GM21737 (cell line): ENCODE data around the gene GRK3.

ENCODE experiments used
- ATAC-seq: cut with Tn5 transposase; IDR thresholded peaks from one replicate; pipeline ENCODE4 v1.9.1; 2021; ENCODE audit warnings: mild to moderate bottlenecking, moderate library complexity; ENCODE audit not compliant: unreplicated experiment

GRK3 gene

DNA sequence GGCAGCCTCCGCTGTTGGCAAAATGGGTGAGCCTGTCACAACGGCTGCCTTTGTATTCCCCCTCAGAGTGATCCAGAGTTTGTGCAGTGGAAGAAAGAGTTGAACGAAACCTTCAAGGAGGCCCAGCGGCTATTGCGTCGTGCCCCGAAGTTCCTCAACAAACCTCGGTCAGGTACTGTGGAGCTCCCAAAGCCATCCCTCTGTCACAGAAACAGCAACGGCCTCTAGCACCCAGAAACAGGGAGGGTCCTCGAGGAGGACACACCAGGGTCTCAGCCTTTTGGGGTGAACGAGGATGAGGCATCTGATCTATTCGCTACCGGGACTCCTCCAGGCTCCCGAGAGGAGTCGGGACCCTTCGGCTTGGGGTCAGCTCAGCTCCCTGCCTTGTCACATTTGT lies 157.7 kb downstream of the GRK3 start:
- ATAC-seq: no peak

DNA sequence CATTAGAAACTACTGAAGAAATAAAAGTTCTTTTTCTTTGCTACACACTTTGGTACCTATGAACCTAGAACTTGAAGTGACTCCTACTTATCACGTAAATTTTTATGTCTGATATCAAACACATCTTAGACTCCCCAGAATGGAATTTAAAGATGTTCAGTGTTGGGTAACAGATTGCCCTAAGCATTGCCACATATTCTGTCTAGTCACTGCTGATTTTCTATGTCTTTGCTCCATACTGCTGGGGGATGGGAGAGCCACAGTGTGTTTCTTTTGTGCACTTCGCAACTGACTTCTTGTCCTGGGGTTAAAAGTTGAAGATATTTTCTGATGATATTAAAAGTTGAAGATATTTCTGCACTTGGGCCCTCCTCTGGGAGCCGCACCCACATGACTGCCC lies 158.2 kb downstream of the GRK3 start:
- no peak for ATAC-seq

DNA sequence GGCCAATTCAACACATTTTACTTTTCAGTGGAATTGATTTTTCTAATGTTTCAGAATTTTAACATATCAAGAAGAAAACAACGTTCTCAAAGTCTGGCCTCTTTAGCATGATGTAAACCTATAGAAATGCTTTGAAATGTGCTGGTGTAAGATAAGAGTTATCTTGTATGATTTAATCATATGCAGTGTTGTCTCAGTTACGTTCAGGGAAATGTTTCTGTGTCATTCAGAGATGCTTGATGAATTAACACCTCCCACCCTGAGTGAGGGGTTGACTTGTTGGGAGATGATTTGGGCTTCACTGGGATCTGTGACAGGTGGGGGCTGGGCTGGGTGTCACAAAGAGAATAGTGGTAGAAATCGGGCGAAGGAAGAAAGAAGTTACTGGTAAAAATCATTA lies 161.8 kb downstream of the GRK3 start:
- ATAC-seq: no peak

DNA sequence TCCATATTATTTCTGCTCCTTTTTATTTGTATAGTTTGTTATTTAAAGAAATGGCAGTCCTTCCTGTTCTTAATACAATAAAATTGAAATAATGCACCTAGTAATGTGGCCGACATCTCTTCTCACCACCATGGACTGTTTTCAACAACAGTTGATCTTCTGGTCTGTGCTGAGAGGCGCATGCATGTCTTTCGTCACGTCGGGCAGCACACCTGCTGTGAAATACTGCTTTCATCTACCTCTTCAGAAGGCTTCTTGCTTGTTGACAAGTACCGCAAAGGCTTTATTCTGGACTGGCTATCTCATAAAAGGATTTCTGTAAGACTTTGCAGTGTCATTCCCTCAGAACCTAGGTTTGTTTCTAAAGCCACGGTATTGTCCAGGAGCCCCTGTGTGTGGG lies 163.6 kb downstream of the GRK3 start:
- ATAC-seq: no peak

DNA sequence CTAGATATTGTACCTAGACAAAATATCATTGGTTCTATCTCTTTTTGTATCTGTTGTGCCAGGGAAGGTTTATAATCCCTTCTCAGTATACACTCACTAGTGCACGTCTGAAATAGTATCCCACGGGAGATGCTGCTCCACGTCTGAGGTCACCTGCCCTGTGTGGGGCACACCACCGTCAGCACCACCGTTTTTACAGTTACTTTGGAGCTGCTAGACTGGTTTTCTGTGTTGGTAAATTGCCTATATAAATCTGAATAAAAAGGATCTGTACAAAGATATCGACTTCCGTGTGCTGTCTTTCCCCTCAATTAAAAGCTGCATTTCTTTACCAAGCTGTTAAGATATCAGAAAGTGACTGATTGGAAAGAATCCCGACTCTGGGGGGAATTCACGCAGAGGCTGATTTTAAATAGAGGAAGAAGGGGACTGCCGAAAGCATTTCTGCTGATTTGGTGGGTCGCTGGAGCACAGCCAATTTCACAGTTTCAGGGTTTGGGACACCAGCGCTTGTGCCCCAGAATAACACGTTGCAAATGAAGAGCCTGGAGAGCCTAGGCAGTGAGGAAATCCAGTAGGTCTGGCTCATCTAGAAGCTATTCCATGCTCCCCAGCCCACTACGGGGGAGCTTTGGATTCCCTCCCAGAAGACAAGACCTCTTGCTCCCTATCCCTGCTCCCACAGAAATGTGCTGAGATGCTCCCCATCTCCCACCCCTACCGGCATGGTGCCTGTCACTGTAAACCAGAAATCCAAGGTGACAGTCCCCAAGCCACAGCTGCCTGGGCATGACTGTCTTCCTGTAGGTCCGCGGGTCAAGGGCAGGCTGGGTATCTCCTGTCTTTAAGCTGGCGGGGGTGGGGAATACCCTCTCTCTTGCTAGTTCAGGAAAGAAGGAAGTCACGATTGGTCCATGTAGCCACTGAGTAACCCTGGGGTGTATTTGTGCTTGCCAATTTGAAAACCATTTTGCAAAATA lies 164.8 kb downstream of the GRK3 start:
- no peak for ATAC-seq

DNA sequence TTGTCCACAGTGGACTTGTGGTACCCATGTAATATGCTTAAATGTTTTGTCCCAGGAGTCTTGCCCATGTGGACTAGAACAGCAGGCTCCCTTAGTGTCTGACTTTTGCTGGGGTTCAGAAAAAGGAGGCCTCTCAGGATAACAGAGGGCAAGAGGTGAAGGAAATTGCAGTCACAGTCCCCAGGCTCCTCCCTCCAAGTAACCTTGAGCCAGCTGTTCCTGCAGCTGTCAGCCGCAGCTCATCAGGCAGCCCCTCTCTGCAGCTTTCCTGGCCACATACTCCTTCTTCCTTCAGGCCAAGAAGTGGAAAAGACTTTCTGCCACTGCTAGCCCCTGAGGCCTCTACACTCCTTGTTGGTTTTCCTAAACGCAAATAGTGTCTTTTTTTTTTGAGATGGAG lies 171.2 kb downstream of the GRK3 start:
- ATAC-seq: no peak

DNA sequence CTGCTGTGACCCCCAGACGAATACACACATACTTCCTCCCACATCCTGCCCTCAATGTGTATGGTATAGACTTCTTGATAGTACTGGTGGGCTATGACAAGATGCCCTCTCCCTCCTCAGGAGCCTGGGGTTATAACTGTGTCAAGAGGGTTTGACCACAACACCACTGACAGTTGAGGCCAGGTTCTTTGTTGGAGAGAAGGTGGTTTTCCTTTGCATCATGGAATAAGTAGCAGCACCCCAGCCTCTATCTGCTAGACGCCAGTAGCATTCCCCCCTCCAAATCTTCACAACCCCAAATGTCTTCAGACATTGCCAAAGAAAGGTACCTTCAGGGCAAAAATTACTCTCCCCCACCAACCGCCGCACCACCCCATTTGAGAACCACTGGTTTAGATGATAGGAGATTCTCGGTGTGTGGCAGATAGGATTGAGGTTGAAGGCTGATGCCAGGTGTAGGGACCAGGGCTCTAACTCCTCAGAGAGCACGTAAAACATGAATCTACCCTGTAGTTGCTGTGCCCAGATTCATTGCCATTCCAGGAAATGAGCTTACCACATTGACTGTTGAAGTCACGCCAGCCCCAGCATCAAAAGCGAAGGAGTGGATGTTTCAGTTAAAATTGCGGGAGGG lies 172.0 kb downstream of the GRK3 start:
- no peak for ATAC-seq

DNA sequence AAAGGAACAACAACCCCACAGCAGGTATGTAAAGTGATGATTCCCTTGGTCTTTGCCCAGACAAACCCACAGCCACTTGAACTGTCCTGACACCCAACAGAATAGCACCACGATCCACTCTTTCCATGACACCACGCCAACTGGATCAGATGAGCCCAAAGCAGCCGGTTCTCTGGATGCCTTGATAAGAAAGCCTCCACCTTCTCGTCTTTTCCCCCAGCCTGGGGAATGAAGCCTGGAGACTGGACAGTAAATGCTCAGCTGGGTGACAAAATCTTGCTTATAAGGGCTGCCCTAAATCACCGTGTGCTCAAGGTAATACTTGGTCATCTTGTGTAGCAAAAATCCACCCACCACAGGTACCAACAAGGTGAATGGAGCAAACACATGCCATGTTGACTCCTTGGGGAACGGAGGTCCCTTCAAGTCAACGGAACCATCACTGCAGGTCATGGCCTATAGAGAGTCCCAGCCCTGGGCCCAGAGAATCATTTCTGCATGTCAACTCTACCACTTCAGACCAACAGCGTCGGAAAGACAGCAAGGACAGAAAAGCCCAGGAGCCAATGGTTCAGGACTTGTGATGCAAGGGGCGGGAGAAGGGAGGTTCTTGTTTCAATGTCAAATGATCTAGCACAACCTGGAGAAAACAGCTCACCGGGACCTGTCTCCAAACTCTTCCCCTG lies 175.3 kb downstream of the GRK3 start:
- ATAC-seq: no peak

DNA sequence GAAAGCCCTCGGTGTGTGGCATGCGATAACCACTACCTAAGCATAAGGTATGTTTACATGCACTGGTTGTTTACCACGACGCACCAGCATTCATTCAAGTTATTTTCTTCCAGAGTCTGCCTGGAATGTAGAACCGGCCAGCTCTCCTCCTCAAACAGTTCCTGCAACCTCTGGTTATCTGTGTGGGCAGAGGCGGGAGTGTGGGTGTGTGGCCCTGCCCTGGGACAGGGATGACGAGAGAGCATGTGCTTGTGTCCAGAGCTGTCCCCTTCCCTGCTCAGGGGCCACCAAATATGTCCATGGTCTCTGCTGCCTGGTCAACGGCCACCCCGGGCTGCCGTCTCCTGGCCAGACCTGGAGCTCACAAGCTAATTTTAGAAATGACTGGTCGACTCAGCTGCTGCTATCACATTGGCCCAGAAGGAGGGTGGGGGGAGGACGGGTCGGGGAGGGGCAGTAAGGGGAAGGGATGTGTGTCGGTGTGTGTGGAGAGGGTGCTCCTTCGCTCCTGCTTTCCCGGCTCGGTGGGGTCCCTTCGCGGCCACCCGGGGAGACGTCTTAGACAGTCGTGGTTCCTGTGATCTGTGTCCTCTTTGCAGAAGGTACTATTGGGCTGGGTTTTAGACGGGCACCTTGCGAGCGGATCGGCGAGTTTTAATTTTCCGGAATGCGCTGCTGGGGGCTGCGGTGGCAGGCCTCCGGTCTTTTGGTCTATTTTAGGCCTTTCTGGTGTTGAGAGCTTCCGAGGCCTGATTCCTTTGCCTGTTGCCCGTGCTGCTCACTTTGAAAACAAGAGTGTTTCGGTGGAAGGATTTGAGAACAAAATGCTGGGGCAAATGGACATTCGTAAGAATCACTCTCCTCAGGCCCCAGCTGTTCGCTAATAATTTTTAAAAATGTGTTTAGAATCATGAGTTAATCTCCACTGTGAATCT lies 177.5 kb downstream of the GRK3 start, which contains the start of gene MYO18B:
TSS of gene MYO18B (plus strand) at position 497 of the 935 bp plus-strand sequence. CDS start 18,905 bp downstream, outside the sequence.
- ATAC-seq: no peak

DNA sequence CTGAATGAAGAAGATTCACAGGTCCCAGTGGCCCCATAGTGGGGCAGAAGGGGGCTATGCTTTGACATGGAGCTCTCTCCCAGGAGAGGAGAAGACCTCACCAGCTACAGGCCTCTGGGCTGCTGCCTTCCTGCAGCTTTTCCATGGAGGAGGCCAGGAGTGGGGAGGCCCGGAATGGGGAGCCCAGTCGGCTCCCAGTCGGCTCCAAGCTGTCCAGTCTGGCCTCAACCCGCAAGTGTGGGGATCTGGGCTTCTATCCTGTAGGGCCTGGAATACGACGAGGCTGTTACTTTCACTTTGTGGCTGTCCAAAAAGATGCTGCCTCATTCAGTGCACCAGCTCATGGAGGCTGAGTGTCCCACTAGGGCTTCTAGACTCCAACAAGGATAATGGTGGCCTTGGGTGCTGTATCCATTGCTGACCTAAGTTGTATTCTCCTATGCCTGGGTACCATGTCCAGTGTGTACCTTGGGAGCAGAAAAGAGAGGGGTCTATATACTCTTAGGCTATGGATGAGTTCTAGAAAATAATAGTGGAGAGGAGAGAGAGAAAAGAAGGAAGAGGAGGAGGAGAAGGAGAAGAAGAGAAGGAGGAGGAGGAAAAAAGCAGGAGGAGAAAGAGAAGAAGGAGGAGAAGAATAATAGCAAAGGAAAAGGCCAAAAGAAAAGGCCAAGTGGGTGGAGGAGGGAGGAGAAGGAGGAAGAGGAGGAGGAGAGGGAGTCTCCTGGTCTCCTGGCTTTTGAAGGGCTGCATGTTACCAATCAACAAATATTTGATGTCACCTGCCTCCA lies 178.6 kb downstream of the GRK3 start:
- no peak for ATAC-seq

DNA sequence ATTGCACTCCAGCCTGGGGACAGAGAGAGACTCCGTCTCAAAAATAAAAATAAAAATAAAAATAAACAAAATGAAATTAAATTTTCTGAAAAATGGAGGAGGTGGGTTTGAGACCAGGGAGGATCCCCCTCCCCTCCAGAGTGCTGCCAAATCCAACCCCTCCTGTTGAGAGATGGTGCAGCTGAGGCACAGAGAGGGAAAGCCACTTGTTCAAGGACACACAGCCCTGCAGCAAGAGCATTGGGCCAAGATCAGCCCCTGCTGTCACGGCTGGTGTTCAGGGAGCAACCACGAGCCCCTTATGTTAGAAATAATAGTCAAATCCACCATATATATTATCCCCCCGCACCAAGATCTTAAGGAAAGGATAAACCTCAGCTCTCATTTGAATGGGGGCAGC lies 180.2 kb downstream of the GRK3 start:
- no peak for ATAC-seq

DNA sequence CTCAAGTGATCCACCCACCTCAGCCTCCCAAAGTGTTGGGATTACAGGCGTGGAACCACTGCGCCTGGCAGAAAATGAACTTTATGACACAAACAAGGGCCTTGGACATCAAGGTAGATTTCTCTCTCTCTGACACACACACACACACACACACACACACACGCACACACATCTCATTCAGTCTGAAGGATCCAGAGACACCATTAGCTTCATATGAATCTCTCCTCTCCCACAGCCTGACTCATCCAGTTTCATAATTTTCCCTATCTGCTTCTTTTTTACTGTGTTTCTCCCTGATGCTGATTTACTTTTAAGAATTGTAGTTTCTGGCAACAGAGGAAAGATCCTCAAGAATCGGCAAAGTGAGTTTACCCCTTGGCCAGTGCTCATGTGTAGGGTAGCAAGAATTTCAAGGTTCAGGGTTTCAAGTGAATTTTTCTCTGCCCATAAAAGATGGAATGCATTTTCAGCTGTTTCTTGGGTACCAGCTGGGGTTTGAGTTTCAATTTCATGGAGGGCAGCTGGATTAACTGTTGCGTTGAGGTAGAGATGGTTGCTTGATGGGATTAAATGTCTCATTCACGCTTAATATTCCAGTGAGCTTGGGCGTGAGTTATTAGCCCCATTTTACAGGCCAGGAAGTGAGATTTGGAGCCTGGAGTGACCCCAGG lies 181.0 kb downstream of the GRK3 start:
- no peak for ATAC-seq

DNA sequence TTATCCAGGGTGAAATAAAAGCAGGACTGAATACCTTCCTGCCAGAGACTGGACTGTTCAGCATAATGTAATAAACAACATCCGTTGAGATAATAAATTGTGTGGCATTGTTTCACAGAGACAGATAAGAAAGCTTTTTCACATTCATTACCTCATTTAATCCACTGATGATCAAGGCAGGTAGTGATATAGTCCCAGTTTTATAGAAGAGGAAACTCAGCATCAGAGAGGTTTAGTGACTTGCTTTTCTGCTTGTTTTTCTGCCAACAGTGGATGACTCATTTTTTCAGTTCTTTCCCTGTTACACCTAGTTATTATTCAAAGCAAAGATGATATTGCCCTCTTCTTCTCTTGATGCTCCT lies 181.5 kb downstream of the GRK3 start:
- ATAC-seq: no peak

DNA sequence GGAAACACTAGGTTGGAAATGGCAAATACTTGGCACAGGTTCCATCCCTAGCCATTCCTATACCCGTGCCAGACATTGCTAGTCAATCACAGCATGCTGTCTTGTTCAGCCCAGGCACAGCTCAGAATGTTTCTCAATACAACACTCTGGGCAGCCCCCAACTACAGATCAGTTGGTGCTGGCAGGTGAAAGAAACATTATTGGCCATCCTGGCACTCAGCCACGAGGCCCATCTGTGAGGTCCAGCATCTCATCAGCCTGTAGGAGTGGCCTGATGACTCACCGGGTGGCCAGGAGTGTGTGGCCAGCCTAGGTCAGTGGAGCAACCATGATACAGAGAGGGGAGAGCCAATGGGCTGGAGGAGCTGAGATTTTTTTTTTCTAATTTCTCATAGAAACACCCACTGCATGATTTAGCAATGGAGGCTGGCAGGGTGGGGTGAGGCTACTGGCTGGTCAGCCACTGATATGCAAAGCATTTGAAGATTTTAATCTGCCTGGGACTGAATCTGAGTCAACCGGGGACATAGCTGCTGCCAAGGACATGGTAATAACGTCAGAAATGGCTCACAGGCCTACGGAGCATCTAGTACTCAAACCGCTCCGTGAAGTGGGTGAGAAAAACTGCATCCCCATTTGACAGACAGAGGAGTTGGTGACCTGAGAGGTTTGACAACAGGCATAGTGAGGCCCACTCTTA lies 182.9 kb downstream of the GRK3 start:
- no peak for ATAC-seq

DNA sequence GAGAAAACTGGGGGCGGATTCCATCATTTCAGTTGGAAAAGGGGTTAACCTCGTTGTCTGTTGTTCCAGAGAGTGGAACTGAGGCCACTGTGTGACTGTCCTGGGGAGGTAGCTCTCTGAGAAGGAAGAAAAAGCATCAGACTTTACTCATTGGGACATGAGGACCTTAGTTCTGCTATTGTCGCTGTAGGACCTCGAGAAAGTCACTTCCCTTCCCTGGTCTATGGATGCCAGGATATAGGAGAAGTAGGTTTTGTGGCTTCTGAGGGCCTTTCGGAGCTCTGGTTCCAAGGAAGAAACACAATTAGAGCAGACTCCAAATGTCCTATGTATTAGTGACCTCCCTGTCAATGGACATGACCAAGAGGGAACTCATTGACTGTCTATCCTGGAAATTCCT lies 183.7 kb downstream of the GRK3 start:
- no peak for ATAC-seq

DNA sequence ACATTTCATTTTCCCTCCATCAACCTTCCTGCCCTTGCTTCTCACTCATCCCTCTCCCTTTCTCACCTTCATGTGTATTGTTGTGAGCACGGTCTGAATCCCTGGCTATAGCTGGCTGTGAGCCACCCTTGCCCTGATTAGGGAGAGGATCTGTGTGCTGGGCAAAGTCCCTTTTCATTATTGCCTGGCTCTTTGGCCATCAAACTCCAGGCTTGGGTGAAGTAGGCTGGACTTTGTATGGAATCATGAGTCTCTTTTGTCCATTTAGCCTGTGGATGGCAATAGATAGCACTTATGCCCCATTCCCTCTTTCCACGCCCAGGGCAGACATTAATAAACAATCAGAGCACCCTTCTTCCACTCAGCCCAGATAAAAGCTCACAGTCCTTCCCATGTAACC lies 184.2 kb downstream of the GRK3 start:
- no peak for ATAC-seq

DNA sequence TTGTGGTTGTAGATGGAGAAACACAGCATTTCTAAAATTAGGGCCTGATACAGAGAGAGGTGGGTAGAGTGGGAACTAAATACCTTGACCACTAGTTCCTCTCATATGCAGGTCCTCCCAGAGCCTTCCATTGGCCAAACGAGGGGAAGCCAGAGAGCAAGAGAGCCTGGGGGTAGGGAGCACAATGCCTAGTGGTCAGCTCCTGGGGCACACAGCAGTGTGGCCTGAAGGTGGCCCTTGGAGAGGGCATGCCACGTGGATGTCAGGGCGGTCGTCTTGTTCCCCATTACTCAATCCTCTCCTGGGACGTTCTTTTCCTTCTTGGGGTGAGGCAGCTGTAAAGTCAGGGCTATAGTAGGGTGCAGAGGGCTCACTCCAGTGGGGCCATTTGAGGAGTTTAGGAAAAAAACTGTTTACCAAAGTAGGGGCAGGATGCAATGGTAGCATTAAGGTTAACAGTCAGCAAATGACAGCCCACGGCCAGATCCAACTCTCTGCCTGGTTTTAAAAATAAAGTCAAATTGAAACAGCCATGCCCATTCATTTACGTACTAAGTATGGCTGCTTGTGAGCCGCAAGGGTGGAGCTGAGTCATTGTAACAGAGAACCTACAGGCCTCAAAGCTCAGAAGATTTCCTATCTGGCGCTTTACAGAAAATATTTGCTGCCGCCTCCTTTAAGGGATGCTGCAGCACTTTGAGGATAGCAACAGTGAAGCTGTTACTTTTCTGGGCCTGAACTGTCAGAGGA lies 185.1 kb downstream of the GRK3 start:
- no peak for ATAC-seq

DNA sequence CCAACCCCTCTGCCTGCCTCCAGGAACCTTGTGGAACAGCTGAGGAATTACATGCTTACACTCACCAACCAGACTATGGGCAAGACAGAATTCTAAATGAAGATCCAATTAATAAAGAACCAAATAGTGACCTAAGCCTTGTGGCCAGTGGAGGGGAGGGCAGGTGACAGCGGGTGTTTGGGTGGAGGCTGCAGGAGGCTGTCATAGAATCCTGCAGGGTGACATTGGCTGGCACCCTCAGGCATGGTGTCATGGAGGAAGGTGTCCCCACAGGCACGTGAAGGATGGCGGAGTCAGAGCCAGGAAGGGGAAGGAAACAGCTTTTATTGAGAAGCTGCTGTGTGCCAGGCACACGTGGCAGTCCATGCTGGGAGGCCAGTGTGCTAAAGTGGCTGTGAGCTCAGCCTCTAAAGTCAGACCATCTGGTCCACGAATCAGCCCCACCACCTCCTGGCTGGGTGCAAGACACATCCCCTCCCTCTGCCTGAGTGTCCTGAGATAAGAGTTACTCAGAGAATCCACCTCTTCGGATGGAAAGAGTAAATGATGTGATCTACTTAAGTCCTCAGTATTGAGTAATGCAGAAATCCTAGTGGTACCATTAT lies 186.2 kb downstream of the GRK3 start:
- ATAC-seq: no peak
